Measurements from ENCODE around the gene CTNNBL1.

GRCh38 chr20:37919389-37920040, 225.7 kb downstream of the CTNNBL1 start:
- TF ChIP-seq, protein P1, sequence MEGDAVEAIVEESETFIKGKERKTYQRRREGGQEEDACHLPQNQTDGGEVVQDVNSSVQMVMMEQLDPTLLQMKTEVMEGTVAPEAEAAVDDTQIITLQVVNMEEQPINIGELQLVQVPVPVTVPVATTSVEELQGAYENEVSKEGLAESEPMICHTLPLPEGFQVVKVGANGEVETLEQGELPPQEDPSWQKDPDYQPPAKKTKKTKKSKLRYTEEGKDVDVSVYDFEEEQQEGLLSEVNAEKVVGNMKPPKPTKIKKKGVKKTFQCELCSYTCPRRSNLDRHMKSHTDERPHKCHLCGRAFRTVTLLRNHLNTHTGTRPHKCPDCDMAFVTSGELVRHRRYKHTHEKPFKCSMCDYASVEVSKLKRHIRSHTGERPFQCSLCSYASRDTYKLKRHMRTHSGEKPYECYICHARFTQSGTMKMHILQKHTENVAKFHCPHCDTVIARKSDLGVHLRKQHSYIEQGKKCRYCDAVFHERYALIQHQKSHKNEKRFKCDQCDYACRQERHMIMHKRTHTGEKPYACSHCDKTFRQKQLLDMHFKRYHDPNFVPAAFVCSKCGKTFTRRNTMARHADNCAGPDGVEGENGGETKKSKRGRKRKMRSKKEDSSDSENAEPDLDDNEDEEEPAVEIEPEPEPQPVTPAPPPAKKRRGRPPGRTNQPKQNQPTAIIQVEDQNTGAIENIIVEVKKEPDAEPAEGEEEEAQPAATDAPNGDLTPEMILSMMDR (IDR thresholded peaks at IDR 0.05) = no peak
- no peak for TF ChIP-seq ZFX (IDR thresholded peaks at IDR 0.05; ENCODE audit: borderline replicate concordance)
